AG08395 (cell line): ENCODE measurements around the gene CENPF.

Source experiments
- DNase-seq: peaks from one replicate; pipeline ENCODE4 v3.0.0; 2012; ENCODE audit warnings: mixed read lengths, low spot score

Gene CENPF

DNA sequence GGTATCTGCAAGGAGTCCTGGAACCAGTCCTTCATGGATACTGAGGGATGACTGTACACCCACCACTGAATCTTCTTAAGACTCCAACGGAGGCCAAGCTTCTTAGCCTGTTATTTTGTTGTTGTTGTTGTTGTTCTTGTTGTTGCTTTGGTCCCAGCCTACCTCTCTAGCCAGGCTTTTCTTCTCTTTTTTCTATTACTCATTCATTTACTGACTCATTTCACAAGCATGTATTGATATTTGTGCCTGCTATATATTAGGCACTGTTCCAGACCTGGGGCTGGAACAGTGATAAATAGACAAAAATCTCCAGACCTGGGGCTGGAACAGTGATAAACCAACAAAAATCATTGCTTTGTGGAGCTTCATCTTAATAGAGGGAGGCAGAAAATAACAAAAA lies 20.4 kb downstream of the CENPF start:
- DNase-seq, result peak; percentile 12

DNA sequence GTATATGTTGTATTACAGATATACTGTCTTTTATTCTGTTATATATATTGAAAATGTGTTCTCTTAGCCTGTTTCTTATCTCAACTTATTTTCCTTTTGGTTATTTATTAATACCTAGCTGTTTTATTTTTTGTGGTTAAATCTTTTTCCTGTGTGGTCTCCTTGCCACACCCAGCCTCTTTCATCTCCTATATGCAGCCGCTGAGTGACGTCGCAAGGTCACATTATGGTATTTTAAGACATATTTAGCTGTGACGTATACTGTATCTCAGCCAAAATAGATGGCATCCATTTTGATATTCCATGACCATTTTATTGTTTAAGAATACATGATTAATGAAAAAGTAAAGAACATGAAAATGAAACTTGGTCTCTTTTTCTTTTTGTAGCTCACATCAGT lies 29.1 kb downstream of the CENPF start:
- DNase-seq, result no peak

DNA sequence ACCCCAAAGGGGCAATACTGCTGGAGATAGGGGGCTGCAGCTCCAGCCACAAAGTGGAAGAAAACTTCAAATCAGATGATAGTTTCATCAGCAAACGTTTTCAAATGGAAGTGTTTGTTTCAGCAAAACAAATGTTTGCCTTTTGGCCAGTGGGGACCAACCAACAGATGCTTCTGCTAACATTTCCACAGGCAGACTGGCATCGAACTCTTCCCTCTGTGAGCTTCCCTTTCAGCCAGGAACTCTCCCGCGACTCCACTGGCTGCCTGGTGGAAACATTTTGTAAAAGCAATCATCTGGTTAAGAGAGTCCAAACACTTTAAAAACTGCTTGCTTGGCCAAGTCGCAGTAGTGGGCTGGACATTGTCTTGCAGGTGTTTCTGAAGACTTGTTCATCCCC lies 30.7 kb downstream of the CENPF start:
- no peak for DNase-seq

DNA sequence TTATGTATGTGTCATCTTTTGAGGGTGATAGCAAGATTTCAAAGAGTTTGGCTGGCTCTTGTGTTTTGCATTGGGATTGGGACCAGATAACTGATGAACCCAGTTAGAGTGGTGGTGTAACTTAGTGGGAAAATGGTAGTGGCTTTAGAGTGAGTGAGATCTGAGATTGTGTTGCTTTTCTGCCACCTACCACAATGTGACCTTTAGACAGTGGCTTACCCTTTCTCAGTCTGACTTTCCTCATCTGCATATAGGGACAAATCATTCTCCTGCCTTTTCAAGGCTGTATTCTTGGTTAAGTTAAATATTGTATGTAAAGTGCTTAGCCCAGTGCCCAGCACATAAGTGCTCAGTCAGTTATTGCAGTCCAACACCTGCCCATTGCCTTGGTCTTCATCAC lies 31.3 kb downstream of the CENPF start:
- no peak for DNase-seq

DNA sequence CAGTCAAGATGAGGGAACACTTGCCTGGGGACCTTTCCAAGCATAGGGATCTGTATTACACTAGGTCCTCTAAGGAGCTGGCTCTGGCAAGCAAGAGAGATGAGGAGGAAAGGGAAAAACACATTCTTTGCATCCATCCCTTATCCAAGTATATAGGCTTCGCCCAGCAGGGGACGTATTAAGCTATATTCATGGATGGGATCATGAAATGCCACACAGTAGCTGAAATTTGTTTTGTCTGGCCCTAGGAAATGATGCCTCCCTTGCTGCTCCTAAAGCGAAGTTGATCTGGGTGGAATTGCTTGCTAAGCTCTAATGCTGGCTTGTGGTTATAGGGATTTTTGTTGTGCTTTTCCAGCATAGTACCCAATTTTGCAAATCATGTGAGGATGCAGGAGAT lies 32.1 kb downstream of the CENPF start:
- DNase-seq, result no peak

DNA sequence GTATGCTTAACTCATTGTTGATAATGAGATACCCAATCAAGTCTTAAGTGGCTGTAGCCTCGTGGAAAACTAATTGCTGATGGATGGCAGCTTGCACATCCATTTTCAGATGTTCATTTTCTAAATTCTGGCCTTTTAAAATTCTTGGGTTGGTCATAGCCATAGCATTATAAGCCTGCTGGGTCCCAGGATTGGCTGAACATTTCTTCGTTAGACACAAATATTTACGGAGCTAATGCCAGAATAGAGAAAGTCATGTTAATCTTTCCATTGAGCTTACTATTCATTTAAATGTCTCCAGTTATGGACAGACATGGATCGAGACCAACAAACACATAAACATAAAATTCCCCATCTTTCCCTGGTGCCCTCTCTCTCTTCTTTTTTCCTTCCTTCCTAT lies 32.5 kb downstream of the CENPF start:
- DNase-seq, result no peak

DNA sequence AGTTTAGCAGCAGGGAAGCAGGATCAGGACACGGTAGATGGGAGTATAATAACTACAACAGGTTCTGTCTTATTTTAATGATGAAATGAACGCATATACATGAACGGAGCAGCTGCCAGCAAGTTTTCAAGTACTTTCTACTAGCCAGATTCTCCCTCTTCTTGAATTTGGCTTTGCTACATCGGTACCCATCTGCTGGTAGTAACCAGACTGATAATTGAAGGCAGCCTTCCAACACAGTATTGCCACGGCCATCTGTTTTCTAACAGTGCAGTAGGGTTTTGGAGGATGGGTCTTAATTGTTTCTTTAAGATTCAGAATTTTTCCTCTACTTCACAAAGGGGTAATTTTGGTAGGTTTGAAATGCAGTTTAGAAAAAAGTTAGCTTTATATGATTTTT lies 33.4 kb downstream of the CENPF start:
- no peak for DNase-seq

DNA sequence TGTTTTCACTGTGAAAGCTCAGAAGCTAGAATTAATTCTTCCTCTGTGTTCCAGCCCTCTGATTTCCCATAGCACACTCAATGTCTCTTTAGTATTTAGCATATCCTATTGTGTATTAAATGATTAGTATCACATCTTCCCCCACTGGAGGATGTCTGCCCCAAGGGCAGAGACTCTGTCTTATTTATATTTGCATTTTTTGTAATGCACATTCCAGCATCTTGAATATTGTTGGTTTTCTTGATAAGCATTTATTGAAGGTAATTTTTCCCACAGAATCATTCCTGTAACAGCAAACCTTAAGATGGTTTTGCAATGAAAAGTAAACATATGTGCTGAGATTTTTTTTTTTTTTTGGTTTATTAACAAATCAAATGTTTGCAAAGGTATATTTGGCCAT lies 34.1 kb downstream of the CENPF start:
- DNase-seq, result no peak

DNA sequence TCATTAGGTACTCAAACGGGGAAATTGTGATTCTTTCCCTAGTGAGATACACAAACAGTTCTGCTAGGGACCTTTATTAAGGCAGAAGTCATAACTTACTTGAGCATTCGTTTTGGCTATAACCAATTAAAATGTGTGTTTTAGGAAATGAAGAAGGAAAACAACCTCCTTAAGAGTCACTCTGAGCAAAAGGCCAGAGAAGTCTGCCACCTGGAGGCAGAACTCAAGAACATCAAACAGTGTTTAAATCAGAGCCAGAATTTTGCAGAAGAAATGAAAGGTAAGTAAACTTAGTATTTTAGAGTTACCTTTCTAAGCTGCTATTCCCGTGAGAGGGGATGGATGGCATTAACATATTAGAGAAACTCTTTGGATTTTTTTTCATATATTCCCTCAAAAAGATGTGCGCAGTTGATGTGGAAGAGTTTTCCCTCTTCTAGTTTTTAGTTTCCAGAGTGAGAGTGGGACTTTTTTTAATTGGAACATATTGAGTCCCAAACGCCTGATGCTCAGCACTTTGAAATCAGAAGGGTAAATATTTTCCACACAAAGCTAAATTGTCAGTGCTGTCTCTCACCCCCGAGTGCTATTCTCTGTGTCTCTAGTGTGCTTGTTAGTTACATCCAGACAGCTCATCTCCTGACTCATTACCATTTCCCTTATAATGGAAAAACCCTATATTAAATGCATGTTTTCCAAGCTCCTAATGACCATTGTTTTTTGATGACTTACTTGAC lies 34.9 kb downstream of the CENPF start:
- peak; percentile 65 for DNase-seq

DNA sequence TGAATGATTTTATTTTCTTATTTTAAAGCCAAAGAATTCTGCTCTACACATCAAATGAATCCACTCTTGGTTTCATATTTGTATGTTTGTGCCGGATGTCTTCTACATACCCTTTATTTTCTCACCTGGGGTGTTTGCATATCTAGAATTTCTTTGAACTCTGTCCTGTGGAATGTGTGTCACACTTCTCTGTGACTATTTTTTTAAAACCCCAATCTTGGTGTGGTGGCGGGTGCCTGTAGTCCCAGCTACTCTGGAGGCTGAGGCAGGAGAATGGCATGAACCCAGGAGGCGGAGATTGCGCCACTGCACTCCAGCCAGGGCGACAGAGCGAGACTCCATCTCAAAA lies 35.4 kb downstream of the CENPF start:
- DNase-seq, result no peak

DNA sequence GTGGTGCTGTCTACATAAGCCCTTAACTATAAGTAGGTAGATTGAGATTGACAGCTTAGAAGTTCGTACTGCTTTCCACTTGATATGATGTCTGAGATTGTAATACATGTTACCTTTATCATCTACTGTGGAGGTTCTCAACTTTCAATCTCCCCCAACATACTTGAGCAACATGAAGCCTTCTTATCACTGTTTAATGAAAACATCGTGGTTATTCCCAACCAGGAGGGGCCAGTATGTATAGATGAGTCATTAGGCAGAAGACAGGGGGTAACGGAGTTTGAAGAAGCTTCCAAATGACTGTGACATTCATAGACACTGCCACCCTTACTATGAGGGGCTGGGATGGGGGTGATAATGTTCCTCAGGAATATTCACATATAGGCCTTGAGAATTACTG lies 36.0 kb downstream of the CENPF start:
- DNase-seq, result no peak

DNA sequence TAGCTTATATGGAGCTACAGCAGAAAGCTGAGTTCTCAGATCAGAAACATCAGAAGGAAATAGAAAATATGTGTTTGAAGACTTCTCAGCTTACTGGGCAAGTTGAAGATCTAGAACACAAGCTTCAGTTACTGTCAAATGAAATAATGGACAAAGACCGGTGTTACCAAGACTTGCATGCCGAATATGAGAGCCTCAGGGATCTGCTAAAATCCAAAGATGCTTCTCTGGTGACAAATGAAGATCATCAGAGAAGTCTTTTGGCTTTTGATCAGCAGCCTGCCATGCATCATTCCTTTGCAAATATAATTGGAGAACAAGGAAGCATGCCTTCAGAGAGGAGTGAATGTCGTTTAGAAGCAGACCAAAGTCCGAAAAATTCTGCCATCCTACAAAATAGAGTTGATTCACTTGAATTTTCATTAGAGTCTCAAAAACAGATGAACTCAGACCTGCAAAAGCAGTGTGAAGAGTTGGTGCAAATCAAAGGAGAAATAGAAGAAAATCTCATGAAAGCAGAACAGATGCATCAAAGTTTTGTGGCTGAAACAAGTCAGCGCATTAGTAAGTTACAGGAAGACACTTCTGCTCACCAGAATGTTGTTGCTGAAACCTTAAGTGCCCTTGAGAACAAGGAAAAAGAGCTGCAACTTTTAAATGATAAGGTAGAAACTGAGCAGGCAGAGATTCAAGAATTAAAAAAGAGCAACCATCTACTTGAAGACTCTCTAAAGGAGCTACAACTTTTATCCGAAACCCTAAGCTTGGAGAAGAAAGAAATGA lies 37.6 kb downstream of the CENPF start:
- DNase-seq, result peak; percentile 28

DNA sequence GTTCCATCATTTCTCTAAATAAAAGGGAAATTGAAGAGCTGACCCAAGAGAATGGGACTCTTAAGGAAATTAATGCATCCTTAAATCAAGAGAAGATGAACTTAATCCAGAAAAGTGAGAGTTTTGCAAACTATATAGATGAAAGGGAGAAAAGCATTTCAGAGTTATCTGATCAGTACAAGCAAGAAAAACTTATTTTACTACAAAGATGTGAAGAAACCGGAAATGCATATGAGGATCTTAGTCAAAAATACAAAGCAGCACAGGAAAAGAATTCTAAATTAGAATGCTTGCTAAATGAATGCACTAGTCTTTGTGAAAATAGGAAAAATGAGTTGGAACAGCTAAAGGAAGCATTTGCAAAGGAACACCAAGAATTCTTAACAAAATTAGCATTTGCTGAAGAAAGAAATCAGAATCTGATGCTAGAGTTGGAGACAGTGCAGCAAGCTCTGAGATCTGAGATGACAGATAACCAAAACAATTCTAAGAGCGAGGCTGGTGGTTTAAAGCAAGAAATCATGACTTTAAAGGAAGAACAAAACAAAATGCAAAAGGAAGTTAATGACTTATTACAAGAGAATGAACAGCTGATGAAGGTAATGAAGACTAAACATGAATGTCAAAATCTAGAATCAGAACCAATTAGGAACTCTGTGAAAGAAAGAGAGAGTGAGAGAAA lies 38.4 kb downstream of the CENPF start:
- DNase-seq, result no peak

DNA sequence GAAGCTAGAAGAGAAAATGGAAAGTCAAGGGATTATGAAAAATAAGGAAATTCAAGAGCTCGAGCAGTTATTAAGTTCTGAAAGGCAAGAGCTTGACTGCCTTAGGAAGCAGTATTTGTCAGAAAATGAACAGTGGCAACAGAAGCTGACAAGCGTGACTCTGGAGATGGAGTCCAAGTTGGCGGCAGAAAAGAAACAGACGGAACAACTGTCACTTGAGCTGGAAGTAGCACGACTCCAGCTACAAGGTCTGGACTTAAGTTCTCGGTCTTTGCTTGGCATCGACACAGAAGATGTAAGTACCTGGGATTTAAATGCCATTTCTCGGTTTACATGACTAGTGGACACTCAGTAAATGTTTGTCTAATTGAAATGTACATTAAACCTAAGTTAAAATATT lies 40.0 kb downstream of the CENPF start:
- DNase-seq, result no peak

DNA sequence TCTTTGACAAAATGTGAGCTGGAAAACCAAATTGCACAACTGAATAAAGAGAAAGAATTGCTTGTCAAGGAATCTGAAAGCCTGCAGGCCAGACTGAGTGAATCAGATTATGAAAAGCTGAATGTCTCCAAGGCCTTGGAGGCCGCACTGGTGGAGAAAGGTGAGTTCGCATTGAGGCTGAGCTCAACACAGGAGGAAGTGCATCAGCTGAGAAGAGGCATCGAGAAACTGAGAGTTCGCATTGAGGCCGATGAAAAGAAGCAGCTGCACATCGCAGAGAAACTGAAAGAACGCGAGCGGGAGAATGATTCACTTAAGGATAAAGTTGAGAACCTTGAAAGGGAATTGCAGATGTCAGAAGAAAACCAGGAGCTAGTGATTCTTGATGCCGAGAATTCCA lies 42.7 kb downstream of the CENPF start:
- no peak for DNase-seq

DNA sequence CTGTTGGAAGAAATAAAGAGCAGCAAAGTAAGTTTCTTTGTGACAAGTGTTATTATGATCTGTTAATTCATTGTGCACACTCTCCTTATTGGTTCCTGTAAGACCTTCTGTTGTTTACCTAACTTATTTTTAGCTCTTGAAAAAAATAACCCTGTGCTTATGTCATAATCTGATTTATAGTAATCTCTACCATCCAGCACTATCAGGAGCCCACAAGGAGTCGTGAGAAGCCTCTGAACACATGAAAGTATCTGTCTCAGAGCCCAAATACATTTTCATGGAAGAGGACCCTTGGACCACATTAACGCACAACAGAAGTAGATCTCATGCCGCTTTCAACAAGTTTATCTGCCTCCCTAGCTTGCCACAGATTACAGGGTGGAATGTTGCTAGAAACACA lies 45.8 kb downstream of the CENPF start:
- no peak for DNase-seq

DNA sequence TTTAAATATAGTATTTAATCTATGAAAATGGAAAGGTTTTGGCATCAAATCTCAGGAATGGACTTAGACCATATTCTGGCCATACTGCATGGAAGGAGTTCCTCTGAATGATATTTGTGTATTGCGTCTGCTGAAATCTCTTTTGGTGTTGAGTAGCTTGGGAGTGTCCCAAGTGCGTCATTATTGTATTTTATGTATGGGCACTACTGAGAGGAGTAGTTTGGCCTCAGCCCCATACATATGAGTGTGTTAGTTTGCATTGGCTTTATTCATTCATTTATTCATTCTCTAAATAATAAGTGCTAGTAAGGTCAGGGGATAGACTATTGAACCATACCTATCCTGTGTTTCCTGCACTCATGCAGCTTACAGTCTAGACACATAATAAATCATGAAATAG lies 46.6 kb downstream of the CENPF start:
- DNase-seq, result no peak

DNA sequence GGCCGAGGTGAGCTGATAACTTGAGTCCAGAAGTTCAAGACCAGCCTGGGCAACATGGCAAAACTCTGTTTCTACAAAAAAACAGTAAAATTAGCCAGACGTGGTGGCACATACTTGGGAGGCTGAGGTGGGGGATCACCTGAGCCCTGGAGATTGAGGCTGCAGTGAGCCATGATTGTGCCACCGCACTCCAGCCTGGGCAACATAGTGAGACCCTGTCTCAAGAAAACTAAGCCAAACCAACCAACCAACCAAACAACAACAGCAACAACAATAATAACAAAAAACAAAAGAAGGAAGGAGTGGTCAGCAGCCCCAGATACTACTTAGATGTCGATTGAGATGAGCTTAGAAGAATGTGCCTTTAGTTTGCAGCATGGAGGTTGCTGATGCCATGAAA lies 47.7 kb downstream of the CENPF start:
- DNase-seq, result no peak

DNA sequence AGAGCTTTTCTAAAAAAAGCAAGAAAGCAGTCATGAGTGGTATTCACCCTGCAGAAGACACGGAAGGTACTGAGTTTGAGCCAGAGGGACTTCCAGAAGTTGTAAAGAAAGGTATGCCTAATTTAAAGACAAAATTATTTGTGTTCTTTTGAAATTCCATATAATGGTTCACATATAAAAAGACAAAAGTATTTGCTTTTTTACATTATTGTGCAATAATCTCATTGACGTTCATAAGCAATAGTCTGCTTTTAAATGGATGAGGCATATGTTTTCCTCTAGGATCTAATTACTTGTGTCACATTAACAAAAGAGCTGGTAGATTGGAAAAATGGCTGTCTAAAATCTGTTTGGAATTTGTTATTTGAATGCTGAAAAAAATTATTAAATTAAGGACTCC lies 54.3 kb downstream of the CENPF start:
- DNase-seq, result no peak

DNA sequence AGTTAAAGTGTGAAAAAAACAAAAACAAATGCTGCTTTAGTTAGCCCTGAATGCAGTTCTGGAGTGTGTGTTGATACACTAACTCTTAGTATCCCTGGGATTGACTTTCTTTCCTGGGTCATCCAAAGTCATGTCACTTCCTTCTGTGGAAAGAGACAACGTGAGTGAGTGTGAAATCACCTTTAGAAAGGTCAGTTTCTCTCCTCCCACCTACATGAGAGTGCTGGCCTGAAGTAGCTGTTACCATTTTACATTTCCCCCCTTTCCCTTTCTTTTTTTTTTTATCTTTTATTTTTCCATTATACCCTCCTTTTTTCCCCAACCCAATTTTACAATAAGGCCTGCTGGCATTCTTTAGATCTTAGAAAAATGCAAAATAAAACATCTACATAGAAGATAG lies 55.2 kb downstream of the CENPF start:
- DNase-seq, result no peak

DNA sequence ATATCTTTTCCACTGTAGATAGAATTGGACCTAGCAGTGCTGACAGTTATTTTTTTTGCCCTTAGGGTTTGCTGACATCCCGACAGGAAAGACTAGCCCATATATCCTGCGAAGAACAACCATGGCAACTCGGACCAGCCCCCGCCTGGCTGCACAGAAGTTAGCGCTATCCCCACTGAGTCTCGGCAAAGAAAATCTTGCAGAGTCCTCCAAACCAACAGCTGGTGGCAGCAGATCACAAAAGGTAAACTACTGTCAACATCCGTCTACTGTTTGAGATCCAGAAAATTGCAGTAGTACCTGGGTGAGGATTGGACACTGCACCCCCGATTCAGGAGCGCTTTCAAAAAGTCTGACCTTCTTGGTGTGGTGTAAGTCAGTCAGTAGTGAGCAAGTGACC lies 55.8 kb downstream of the CENPF start:
- peak; percentile 58 for DNase-seq

DNA sequence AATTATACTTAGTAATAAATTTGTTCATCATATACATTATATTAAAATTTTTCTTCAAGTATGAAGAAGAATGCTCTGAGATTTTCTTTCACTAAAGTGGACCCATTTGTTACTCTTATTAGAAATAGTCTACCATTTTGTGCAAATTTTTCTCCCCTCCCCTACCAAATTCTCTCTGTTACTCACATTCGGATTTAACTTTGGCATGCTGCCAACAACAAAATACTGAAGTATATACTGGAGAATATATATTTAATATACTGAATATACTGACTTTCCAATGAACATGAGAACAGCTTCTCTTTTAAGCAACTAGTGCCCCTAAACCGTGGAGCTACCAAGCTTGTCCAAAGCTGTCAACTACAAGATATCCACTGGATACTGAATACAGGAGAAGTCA lies 57.2 kb downstream of the CENPF start:
- no peak for DNase-seq

DNA sequence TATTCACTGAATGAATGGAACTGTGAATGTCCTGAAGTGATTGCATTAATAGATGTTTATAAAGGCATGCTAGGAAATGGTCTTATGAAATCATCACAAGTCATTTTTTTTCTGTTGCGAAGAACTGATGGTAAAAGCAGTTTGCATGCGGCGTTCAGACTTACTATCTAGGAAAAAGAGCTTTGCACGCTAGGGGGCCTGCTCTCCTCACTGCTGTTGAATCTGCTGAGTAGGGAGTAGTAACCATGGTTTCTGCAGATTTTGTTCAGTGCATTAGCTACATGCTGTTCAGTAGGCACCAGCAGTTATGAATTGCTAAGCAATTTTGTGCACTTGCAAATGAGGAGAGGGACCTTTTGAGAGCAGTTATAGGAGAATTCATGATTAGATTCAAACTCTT lies 57.9 kb downstream of the CENPF start:
- DNase-seq, result peak; percentile 77
